ENCODE results near the gene TOR1A.

The TOR1A gene

GRCh38 chr9:129838707-129839259 lies 14.8 kb upstream of the TOR1A start:
- H3K9ac ChIP-seq (ENCODE audit: insufficient read length, low read depth) = no peak overlapping the region
- DNase-seq (ENCODE audit: low read depth, low spot score) = no peak
- no peak overlapping the region for H3K4me3 ChIP-seq (ENCODE audit: insufficient read length, low read depth)
- peaks cover 11% of the 10 kb centered on the region for H3K36me3 ChIP-seq (ENCODE audit: insufficient read depth, insufficient read length, low read length)
- peaks cover 21% of the 10 kb centered on the region for H3K4me1 ChIP-seq (ENCODE audit: insufficient read depth, insufficient read length)
- H3K9me3 ChIP-seq (ENCODE audit: insufficient read depth, low read length) = no peaks in the 10 kb centered on the region
- peaks cover 3% of the 10 kb centered on the region for H3K27me3 ChIP-seq (ENCODE audit: insufficient read depth, insufficient read length)
- TF ChIP-seq YY1 (IDR thresholded peaks at IDR 0.05; ENCODE audit: insufficient read depth, insufficient read length) = no peak
- TF ChIP-seq ZNF274 (IDR thresholded peaks at IDR 0.05; ENCODE audit: low read depth, low read length) = no peak
- no peak for TF ChIP-seq SUZ12 (IDR thresholded peaks at IDR 0.05; ENCODE audit: extremely low read depth, insufficient read depth, insufficient read length)

GRCh38 chr9:129836311-129837007 lies 12.5 kb upstream of the TOR1A start:
- Histone ChIP-seq H3K9me3 (ENCODE audit: insufficient read depth, low read length) (no peaks in the 10 kb centered on the region), H3K9ac (ENCODE audit: insufficient read length, low read depth) (peak overlapping the region; percentile 73), H3K4me1 (ENCODE audit: insufficient read depth, insufficient read length) (peaks cover 17% of the 10 kb centered on the region), H3K27me3 (ENCODE audit: insufficient read depth, insufficient read length) (peaks cover 3% of the 10 kb centered on the region), H3K4me3 (ENCODE audit: insufficient read length, low read depth) (peak overlapping the region; percentile 61), H3K36me3 (ENCODE audit: insufficient read depth, insufficient read length, low read length) (peaks cover 27% of the 10 kb centered on the region)
- TF ChIP-seq SUZ12 (IDR thresholded peaks at IDR 0.05; ENCODE audit: extremely low read depth, insufficient read depth, insufficient read length) (no peak), YY1 (IDR thresholded peaks at IDR 0.05; ENCODE audit: insufficient read depth, insufficient read length) (no peak), ZNF274 (IDR thresholded peaks at IDR 0.05; ENCODE audit: low read depth, low read length) (no peak)
- no peak for DNase-seq (ENCODE audit: low read depth, low spot score)

- Histone ChIP-seq H3K9ac (ENCODE audit: insufficient read length, low read depth) (peak overlapping the region; percentile 73), H3K4me1 (ENCODE audit: insufficient read depth, insufficient read length) (peaks cover 14% of the 10 kb centered on the region), H3K9me3 (ENCODE audit: insufficient read depth, low read length) (no peaks in the 10 kb centered on the region), H3K4me3 (ENCODE audit: insufficient read length, low read depth) (peak overlapping the region; percentile 61), H3K27me3 (ENCODE audit: insufficient read depth, insufficient read length) (peaks cover 3% of the 10 kb centered on the region), H3K36me3 (ENCODE audit: insufficient read depth, insufficient read length, low read length) (peaks cover 34% of the 10 kb centered on the region)
- TF ChIP-seq YY1 (IDR thresholded peaks at IDR 0.05; ENCODE audit: insufficient read depth, insufficient read length) = no peak
- TF ChIP-seq ZNF274 (IDR thresholded peaks at IDR 0.05; ENCODE audit: low read depth, low read length) = no peak
- no peak for TF ChIP-seq SUZ12 (IDR thresholded peaks at IDR 0.05; ENCODE audit: extremely low read depth, insufficient read depth, insufficient read length)
- no peak for DNase-seq (ENCODE audit: low read depth, low spot score)
These were observed 11.9 kb upstream of the TOR1A start for GRCh38 chr9:129835860-129836223.

- Histone ChIP-seq H3K36me3 (ENCODE audit: insufficient read depth, insufficient read length, low read length) (peaks cover 38% of the 10 kb centered on the region), H3K27me3 (ENCODE audit: insufficient read depth, insufficient read length) (peaks cover 3% of the 10 kb centered on the region), H3K4me3 (ENCODE audit: insufficient read length, low read depth) (peak within 1 kb of the TSS; percentile 99), H3K9me3 (ENCODE audit: insufficient read depth, low read length) (no peaks in the 10 kb centered on the region), H3K4me1 (ENCODE audit: insufficient read depth, insufficient read length) (peaks cover 14% of the 10 kb centered on the region), H3K9ac (ENCODE audit: insufficient read length, low read depth) (peak within 1 kb of the TSS; percentile 95)
- TF ChIP-seq SUZ12 (IDR thresholded peaks at IDR 0.05; ENCODE audit: extremely low read depth, insufficient read depth, insufficient read length) (no peak), YY1 (IDR thresholded peaks at IDR 0.05; ENCODE audit: insufficient read depth, insufficient read length) (no peak), ZNF274 (IDR thresholded peaks at IDR 0.05; ENCODE audit: low read depth, low read length) (no peak)
- peak; percentile 94 for DNase-seq (ENCODE audit: low read depth, low spot score)
These were observed 11.4 kb upstream of the TOR1A start, which contains the start of the genes C9orf78 and USP20 for GRCh38 chr9:129835128-129835859. TSS of gene C9orf78 (minus strand) at chr9:129835275. CDS start at chr9:129835221, 54 bp downstream. TSS of gene USP20 (plus strand) at chr9:129835458. CDS start at chr9:129852556, 17,098 bp downstream.

- peak overlapping the region; percentile 95 for H3K9ac ChIP-seq (ENCODE audit: insufficient read length, low read depth)
- TF ChIP-seq SUZ12 (IDR thresholded peaks at IDR 0.05; ENCODE audit: extremely low read depth, insufficient read depth, insufficient read length) (no peak), YY1 (IDR thresholded peaks at IDR 0.05; ENCODE audit: insufficient read depth, insufficient read length) (no peak), ZNF274 (IDR thresholded peaks at IDR 0.05; ENCODE audit: low read depth, low read length) (no peak)
- H3K9me3 ChIP-seq (ENCODE audit: insufficient read depth, low read length) = no peaks in the 10 kb centered on the region
- H3K4me1 ChIP-seq (ENCODE audit: insufficient read depth, insufficient read length) = peaks cover 9% of the 10 kb centered on the region
- no peak for DNase-seq (ENCODE audit: low read depth, low spot score)
- peaks cover 3% of the 10 kb centered on the region for H3K27me3 ChIP-seq (ENCODE audit: insufficient read depth, insufficient read length)
- peaks cover 44% of the 10 kb centered on the region for H3K36me3 ChIP-seq (ENCODE audit: insufficient read depth, insufficient read length, low read length)
- peak overlapping the region; percentile 99 for H3K4me3 ChIP-seq (ENCODE audit: insufficient read length, low read depth)
These were observed 10.7 kb upstream of the TOR1A start for GRCh38 chr9:129834489-129835127.

GRCh38 chr9:129832982-129833381 lies 9.0 kb upstream of the TOR1A start:
- no peak overlapping the region for H3K4me3 ChIP-seq (ENCODE audit: insufficient read length, low read depth)
- no peaks in the 10 kb centered on the region for H3K4me1 ChIP-seq (ENCODE audit: insufficient read depth, insufficient read length)
- H3K9ac ChIP-seq (ENCODE audit: insufficient read length, low read depth) = no peak overlapping the region
- TF ChIP-seq YY1 (IDR thresholded peaks at IDR 0.05; ENCODE audit: insufficient read depth, insufficient read length) (no peak), SUZ12 (IDR thresholded peaks at IDR 0.05; ENCODE audit: extremely low read depth, insufficient read depth, insufficient read length) (no peak), ZNF274 (IDR thresholded peaks at IDR 0.05; ENCODE audit: low read depth, low read length) (no peak)
- H3K27me3 ChIP-seq (ENCODE audit: insufficient read depth, insufficient read length) = peaks cover 3% of the 10 kb centered on the region
- DNase-seq (ENCODE audit: low read depth, low spot score) = no peak
- H3K9me3 ChIP-seq (ENCODE audit: insufficient read depth, low read length) = no peaks in the 10 kb centered on the region
- peaks cover 58% of the 10 kb centered on the region for H3K36me3 ChIP-seq (ENCODE audit: insufficient read depth, insufficient read length, low read length)

Data from NT2/D1 (cell line).